ENCODE measurements around the gene MAPK8.

The MAPK8 gene

GRCh38 chr10:48446785-48447184, 140.3 kb downstream of the MAPK8 start:
- H3K4me3 ChIP-seq (ENCODE audit: low read depth, low read length), result no peak overlapping the region
- H3K27me3 ChIP-seq (ENCODE audit: control insufficient read depth, insufficient read depth, low read length), result no peaks in the 10 kb centered on the region
- H3K9ac ChIP-seq (ENCODE audit: low read depth, low read length), result no peak overlapping the region
- no peaks in the 10 kb centered on the region for H3K36me3 ChIP-seq (ENCODE audit: control insufficient read depth, insufficient read depth, low read length)
- peaks cover 5% of the 10 kb centered on the region for H3K4me1 ChIP-seq (ENCODE audit: control insufficient read depth, insufficient read depth, low read length)
- no peaks in the 10 kb centered on the region for H3K9me3 ChIP-seq (ENCODE audit: control insufficient read depth, insufficient read depth, low read length)

- Histone ChIP-seq H3K9me3 (ENCODE audit: control insufficient read depth, insufficient read depth, low read length) (no peaks in the 10 kb centered on the region), H3K9ac (ENCODE audit: low read depth, low read length) (no peak overlapping the region), H3K4me3 (ENCODE audit: low read depth, low read length) (no peak overlapping the region), H3K27me3 (ENCODE audit: control insufficient read depth, insufficient read depth, low read length) (no peaks in the 10 kb centered on the region), H3K4me1 (ENCODE audit: control insufficient read depth, insufficient read depth, low read length) (peaks cover 5% of the 10 kb centered on the region), H3K36me3 (ENCODE audit: control insufficient read depth, insufficient read depth, low read length) (no peaks in the 10 kb centered on the region)
Observed at GRCh38 chr10:48447356-48448215, 141.1 kb downstream of the MAPK8 start.

GRCh38 chr10:48448796-48449195, 142.3 kb downstream of the MAPK8 start:
- Histone ChIP-seq H3K27me3 (ENCODE audit: control insufficient read depth, insufficient read depth, low read length) (no peaks in the 10 kb centered on the region), H3K9ac (ENCODE audit: low read depth, low read length) (no peak overlapping the region), H3K9me3 (ENCODE audit: control insufficient read depth, insufficient read depth, low read length) (no peaks in the 10 kb centered on the region), H3K36me3 (ENCODE audit: control insufficient read depth, insufficient read depth, low read length) (peaks cover 2% of the 10 kb centered on the region), H3K4me3 (ENCODE audit: low read depth, low read length) (no peak overlapping the region), H3K4me1 (ENCODE audit: control insufficient read depth, insufficient read depth, low read length) (peaks cover 5% of the 10 kb centered on the region)

- Histone ChIP-seq H3K9ac (ENCODE audit: low read depth, low read length) (no peak overlapping the region), H3K36me3 (ENCODE audit: control insufficient read depth, insufficient read depth, low read length) (peaks cover 2% of the 10 kb centered on the region), H3K4me1 (ENCODE audit: control insufficient read depth, insufficient read depth, low read length) (peaks cover under 1% of the 10 kb centered on the region), H3K27me3 (ENCODE audit: control insufficient read depth, insufficient read depth, low read length) (no peaks in the 10 kb centered on the region), H3K9me3 (ENCODE audit: control insufficient read depth, insufficient read depth, low read length) (no peaks in the 10 kb centered on the region), H3K4me3 (ENCODE audit: low read depth, low read length) (no peak overlapping the region)
Observed at GRCh38 chr10:48449501-48450232, 143.2 kb downstream of the MAPK8 start.

GRCh38 chr10:48450233-48450740, 143.8 kb downstream of the MAPK8 start:
- H3K4me1 ChIP-seq (ENCODE audit: control insufficient read depth, insufficient read depth, low read length), result no peaks in the 10 kb centered on the region
- no peak overlapping the region for H3K9ac ChIP-seq (ENCODE audit: low read depth, low read length)
- H3K36me3 ChIP-seq (ENCODE audit: control insufficient read depth, insufficient read depth, low read length), result peaks cover 2% of the 10 kb centered on the region
- H3K9me3 ChIP-seq (ENCODE audit: control insufficient read depth, insufficient read depth, low read length), result no peaks in the 10 kb centered on the region
- H3K27me3 ChIP-seq (ENCODE audit: control insufficient read depth, insufficient read depth, low read length), result no peaks in the 10 kb centered on the region
- no peak overlapping the region for H3K4me3 ChIP-seq (ENCODE audit: low read depth, low read length)

- H3K36me3 ChIP-seq (ENCODE audit: control insufficient read depth, insufficient read depth, low read length), result peaks cover 2% of the 10 kb centered on the region
- no peak overlapping the region for H3K9ac ChIP-seq (ENCODE audit: low read depth, low read length)
- H3K4me3 ChIP-seq (ENCODE audit: low read depth, low read length), result no peak overlapping the region
- H3K4me1 ChIP-seq (ENCODE audit: control insufficient read depth, insufficient read depth, low read length), result no peaks in the 10 kb centered on the region
- no peaks in the 10 kb centered on the region for H3K9me3 ChIP-seq (ENCODE audit: control insufficient read depth, insufficient read depth, low read length)
- no peaks in the 10 kb centered on the region for H3K27me3 ChIP-seq (ENCODE audit: control insufficient read depth, insufficient read depth, low read length)
Observed at GRCh38 chr10:48450741-48451466, 144.4 kb downstream of the MAPK8 start.

- Histone ChIP-seq H3K36me3 (ENCODE audit: control insufficient read depth, insufficient read depth, low read length) (peaks cover 2% of the 10 kb centered on the region), H3K4me1 (ENCODE audit: control insufficient read depth, insufficient read depth, low read length) (no peaks in the 10 kb centered on the region)
Observed at GRCh38 chr10:48451969-48452878, 145.7 kb downstream of the MAPK8 start.

GRCh38 chr10:48452879-48453412, 146.5 kb downstream of the MAPK8 start:
- Histone ChIP-seq H3K36me3 (ENCODE audit: control insufficient read depth, insufficient read depth, low read length) (peaks cover 2% of the 10 kb centered on the region), H3K9me3 (ENCODE audit: control insufficient read depth, insufficient read depth, low read length) (no peaks in the 10 kb centered on the region), H3K4me1 (ENCODE audit: control insufficient read depth, insufficient read depth, low read length) (no peaks in the 10 kb centered on the region), H3K9ac (ENCODE audit: low read depth, low read length) (no peak overlapping the region), H3K4me3 (ENCODE audit: low read depth, low read length) (no peak overlapping the region), H3K27me3 (ENCODE audit: control insufficient read depth, insufficient read depth, low read length) (no peaks in the 10 kb centered on the region)

More at GRCh38 chr10:48451969-48452878, 145.7 kb downstream of the MAPK8 start:
- Histone ChIP-seq H3K4me3 (ENCODE audit: low read depth, low read length) (no peak overlapping the region), H3K9ac (ENCODE audit: low read depth, low read length) (no peak overlapping the region), H3K9me3 (ENCODE audit: control insufficient read depth, insufficient read depth, low read length) (no peaks in the 10 kb centered on the region), H3K27me3 (ENCODE audit: control insufficient read depth, insufficient read depth, low read length) (no peaks in the 10 kb centered on the region)

- H3K36me3 ChIP-seq (ENCODE audit: control insufficient read depth, insufficient read depth, low read length), result peaks cover 2% of the 10 kb centered on the region
- no peaks in the 10 kb centered on the region for H3K4me1 ChIP-seq (ENCODE audit: control insufficient read depth, insufficient read depth, low read length)
- no peaks in the 10 kb centered on the region for H3K27me3 ChIP-seq (ENCODE audit: control insufficient read depth, insufficient read depth, low read length)
- no peaks in the 10 kb centered on the region for H3K9me3 ChIP-seq (ENCODE audit: control insufficient read depth, insufficient read depth, low read length)
- H3K4me3 ChIP-seq (ENCODE audit: low read depth, low read length), result no peak overlapping the region
- no peak overlapping the region for H3K9ac ChIP-seq (ENCODE audit: low read depth, low read length)
Observed at GRCh38 chr10:48453451-48454301, 147.2 kb downstream of the MAPK8 start.
